Smooth muscle cell (in vitro differentiated cells): ENCODE results near the gene PPARG. TPM values are rescaled to one million over a fixed set of nuclear protein-coding genes. Genes with fewer than 3 reads are reported as not detected.

ENCODE experiments used
- DNase-seq: peaks from one replicate; lab custom pipeline; 2025; ENCODE audit not compliant: unreplicated experiment; lab: John Stamatoyannopoulos, UW
- H2AFZ ChIP-seq: fragments of 200-600 bp; sonication (generic); 2 replicates; pipeline ENCODE4 v1.6.0; 2016; ENCODE audit warnings: antibody characterized with exemption, low read depth, mild to moderate bottlenecking
- H3F3A ChIP-seq: fragments of 200-600 bp; sonication (generic); 2 replicates; pipeline ENCODE4 v1.6.0; 2017; ENCODE audit warnings: antibody characterized with exemption, low read depth
- H3K27ac ChIP-seq: fragments of 200-600 bp; sonication (generic); 2 replicates; pipeline ENCODE4 v1.5.1; 2016; ENCODE audit warnings: low read depth, mild to moderate bottlenecking
- H3K27me3 ChIP-seq: fragments of 200-600 bp; sonication (generic); 2 replicates; pipeline ENCODE4 v1.6.1; 2016; ENCODE audit warnings: low read depth, mild to moderate bottlenecking
- H3K36me3 ChIP-seq: fragments of 200-600 bp; sonication (generic); 2 replicates; pipeline ENCODE4 v1.5.1; 2016; ENCODE audit warnings: low read depth
- H3K4me1 ChIP-seq: fragments of 200-600 bp; sonication (generic); 2 replicates; pipeline ENCODE4 v1.5.1; 2016; ENCODE audit warnings: low read depth
- H3K4me2 ChIP-seq: fragments of 200-600 bp; sonication (generic); 2 replicates; pipeline ENCODE4 v1.6.0; 2016; ENCODE audit warnings: mild to moderate bottlenecking
- H3K4me3 ChIP-seq: fragments of 200-600 bp; sonication (generic); 2 replicates; pipeline ENCODE4 v1.5.1; 2016; ENCODE audit warnings: mild to moderate bottlenecking
- H3K79me2 ChIP-seq: fragments of 200-600 bp; sonication (generic); 2 replicates; pipeline ENCODE4 v1.6.0; 2016; ENCODE audit warnings: low read depth, mild to moderate bottlenecking
- H3K9ac ChIP-seq: fragments of 200-600 bp; sonication (generic); 2 replicates; pipeline ENCODE4 v1.6.0; 2016; ENCODE audit warnings: low read depth
- H3K9me3 ChIP-seq: fragments of 200-600 bp; sonication (generic); replicated peaks from 2 replicates; pipeline ENCODE4 v1.5.1; 2016; ENCODE audit warnings: low read depth
- H4K20me1 ChIP-seq: fragments of 200-600 bp; sonication (generic); 2 replicates; pipeline ENCODE4 v1.6.0; 2016; ENCODE audit warnings: low read depth
- CTCF ChIP-seq: fragments of 200-600 bp; sonication (generic); IDR thresholded peaks from 2 replicates; pipeline ENCODE4 v1.5.1; 2017; ENCODE audit warnings: borderline replicate concordance, mild to moderate bottlenecking, antibody characterized with exemption; ENCODE audit not compliant: insufficient read depth, poor library complexity, severe bottlenecking
- WGBS: methylation state at CpG from one replicate; pipeline ENCODE4 v1.1.7; 2016; ENCODE audit warnings: low lambda C conversion rate; 5-methylcytosine and 5-hydroxymethylcytosine counted together
- polyA plus RNA-seq: library from polyadenylated mRNA; unstranded; fragments of >200 nt; fragmentation: Nextera tagmentation; extraction: Ambion mirVana; gene quantifications from 2 replicates; pipeline ENCODE4 v1.2.1, GENCODE V29; 2016
- total RNA-seq: library from RNA; depleted of rRNA; stranded (reverse); fragments of >200 nt; gene quantifications from 2 replicates; pipeline ENCODE4 v1.2.3, GENCODE V29; 2014

Gene PPARG
- total and polyA plus RNA-seq, 2 experiments from 2014 or later = 1.5 to 8.5 TPM

GRCh38 chr3:12328837-12329462 lies 40.1 kb downstream of the PPARG start:
- Histone ChIP-seq H3K9ac (no peak overlapping the region), H3K27ac (no peak overlapping the region), H3K9me3 (no peaks in the 10 kb centered on the region), H3K4me3 (no peak overlapping the region), H3K36me3 (no peaks in the 10 kb centered on the region), H3K4me1 (no peaks in the 10 kb centered on the region), H3K79me2 (no peaks in the 10 kb centered on the region), H3F3A (no peaks in the 10 kb centered on the region), H2AFZ (no peak overlapping the region), H4K20me1 (no peaks in the 10 kb centered on the region), H3K4me2 (no peak overlapping the region), H3K27me3 (peaks cover 7% of the 10 kb centered on the region)
- WGBS = 86% methylated on average over 3 of the region's 3 CpGs
- DNase-seq = no peak
- TF ChIP-seq CTCF = no peak

- Histone ChIP-seq H4K20me1 (no peaks in the 10 kb centered on the region), H3K9ac (no peak overlapping the region), H3K4me1 (no peaks in the 10 kb centered on the region), H2AFZ (no peak overlapping the region), H3K36me3 (no peaks in the 10 kb centered on the region), H3F3A (no peaks in the 10 kb centered on the region), H3K4me3 (no peak overlapping the region), H3K4me2 (no peak overlapping the region), H3K79me2 (no peaks in the 10 kb centered on the region), H3K9me3 (no peaks in the 10 kb centered on the region), H3K27me3 (no peaks in the 10 kb centered on the region), H3K27ac (no peak overlapping the region)
- no peak for TF ChIP-seq CTCF
- 81% methylated on average over 3 of the region's 3 CpGs for WGBS
- DNase-seq = no peak
Observed at GRCh38 chr3:12334786-12335185, 45.9 kb downstream of the PPARG start.

- Histone ChIP-seq H3K27me3 (no peaks in the 10 kb centered on the region), H4K20me1 (no peaks in the 10 kb centered on the region), H3K9me3 (no peaks in the 10 kb centered on the region), H3K4me3 (no peak overlapping the region), H3F3A (no peaks in the 10 kb centered on the region), H3K79me2 (no peaks in the 10 kb centered on the region), H3K36me3 (no peaks in the 10 kb centered on the region), H3K4me1 (no peaks in the 10 kb centered on the region), H3K4me2 (no peak overlapping the region), H3K9ac (no peak overlapping the region), H2AFZ (no peak overlapping the region), H3K27ac (no peak overlapping the region)
- no peak for TF ChIP-seq CTCF
- no peak for DNase-seq
- WGBS = 88% methylated on average over 3 of the region's 3 CpGs
Observed at GRCh38 chr3:12335421-12335820, 46.6 kb downstream of the PPARG start.

GRCh38 chr3:12336099-12336498 lies 47.2 kb downstream of the PPARG start:
- WGBS = 78% methylated on average over 3 of the region's 3 CpGs
- Histone ChIP-seq H3K9ac (no peak overlapping the region), H3F3A (no peaks in the 10 kb centered on the region), H3K4me1 (no peaks in the 10 kb centered on the region), H2AFZ (no peak overlapping the region), H3K27ac (no peak overlapping the region), H3K4me2 (no peak overlapping the region), H3K27me3 (no peaks in the 10 kb centered on the region), H4K20me1 (no peaks in the 10 kb centered on the region), H3K4me3 (no peak overlapping the region), H3K79me2 (no peaks in the 10 kb centered on the region), H3K36me3 (no peaks in the 10 kb centered on the region), H3K9me3 (no peaks in the 10 kb centered on the region)
- no peak for DNase-seq
- no peak for TF ChIP-seq CTCF
